ENCODE measurements around the gene PRPF38B. TPM values are rescaled to one million over a fixed set of nuclear protein-coding genes. Genes with fewer than 3 reads are reported as not detected.
A peak's percentile ranks its signal among the peaks of the same experiment; 100 is the strongest.

Gene PRPF38B
- total and polyA plus RNA-seq, 4 donors, result 9.5 to 20.9 (median 14.3) TPM

- WGBS, result 25% methylated on average over 12 of the region's 12 CpGs
- H3K4me1 ChIP-seq (ENCODE audit: control insufficient read depth in 4 of 4, insufficient read depth in 4 of 4, low read length in 3 of 4), result peaks cover 2 to 27% (median 12%) of the 10 kb centered on the region in 4 donors
- no peaks in the 10 kb centered on the region for H3K9me3 ChIP-seq (ENCODE audit: control insufficient read depth in 4 of 4, low read length in 3 of 4)
- H3K9ac ChIP-seq (ENCODE audit: low read depth in 1 of 2, low read length in 2 of 2), result peak overlapping the region; percentile 63 to 73
- no peaks in the 10 kb centered on the region for H3K27me3 ChIP-seq (ENCODE audit: control insufficient read depth in 4 of 4, insufficient read depth in 4 of 4, low read length in 3 of 4)
- H3K4me3 ChIP-seq (ENCODE audit: low read depth in 1 of 3, low read length in 3 of 3), result peak overlapping the region; percentile 66 to 94 (median 70)
- no peak for DNase-seq (ENCODE audit: low spot score)
- H3K36me3 ChIP-seq (ENCODE audit: control insufficient read depth in 4 of 4, insufficient read depth in 3 of 4, low read depth in 1 of 4, low read length in 3 of 4), result peaks cover 0 to 9% (median 5%) of the 10 kb centered on the region in 4 donors
- peak overlapping the region; percentile 89 to 97 for H3K27ac ChIP-seq (ENCODE audit: low read depth in 1 of 2, low read length in 2 of 2)
- no peak for TF ChIP-seq REST (IDR thresholded peaks at IDR 0.05)
- TF ChIP-seq EGR1 (IDR thresholded peaks at IDR 0.05; ENCODE audit: low read depth in 2 of 2), result peak in 1 of 2 donors; percentile 5
- no peak for TF ChIP-seq ATF3 (IDR thresholded peaks at IDR 0.05)
Observed at GRCh38 chr1:108691128-108691941, 775 bp upstream of the PRPF38B start.

- Histone ChIP-seq H3K9ac (ENCODE audit: low read depth in 1 of 2, low read length in 2 of 2) (peak overlapping the region; percentile 61 to 73), H3K9me3 (ENCODE audit: control insufficient read depth in 4 of 4, low read length in 3 of 4) (no peaks in the 10 kb centered on the region), H3K36me3 (ENCODE audit: control insufficient read depth in 4 of 4, insufficient read depth in 3 of 4, low read depth in 1 of 4, low read length in 3 of 4) (peaks cover 1 to 26% (median 19%) of the 10 kb centered on the region in 4 donors), H3K4me1 (ENCODE audit: control insufficient read depth in 4 of 4, insufficient read depth in 4 of 4, low read length in 3 of 4) (peaks cover 2 to 27% (median 12%) of the 10 kb centered on the region in 4 donors), H3K4me3 (ENCODE audit: low read depth in 1 of 3, low read length in 3 of 3) (peak overlapping the region; percentile 66 to 94 (median 70)), H3K27ac (ENCODE audit: low read depth in 1 of 2, low read length in 2 of 2) (peak overlapping the region; percentile 89 to 97), H3K27me3 (ENCODE audit: control insufficient read depth in 4 of 4, insufficient read depth in 4 of 4, low read length in 3 of 4) (no peaks in the 10 kb centered on the region)
- peak; percentile 64 for DNase-seq (ENCODE audit: low spot score)
- WGBS, result 2% methylated on average over 36 of the region's 36 CpGs
- TF ChIP-seq RAD21 (IDR thresholded peaks at IDR 0.05) (peak; percentile 31 to 39), ATF3 (IDR thresholded peaks at IDR 0.05) (no peak), ZBTB33 (IDR thresholded peaks at IDR 0.05) (no peak), HNF4G (IDR thresholded peaks at IDR 0.05) (no peak), MAX (IDR thresholded peaks at IDR 0.05) (no peak)
Observed at GRCh38 chr1:108692724-108693655, 880 bp downstream of the PRPF38B start.

All from liver (tissue), 9 donors.